HepG2 (cell line): ENCODE results near the gene CYB5R3.

Experiments
- JUND ChIP-seq: sonication (generic); formaldehyde crosslinking; IDR thresholded peaks from 2 replicates; pipeline ENCODE4 v1.8.0; 2022; ENCODE audit warnings: mild to moderate bottlenecking, missing genetic modification reagents
- POLR2A ChIP-seq, 2 experiments: IDR thresholded peaks; 2 replicates each; pipeline ENCODE4 v1.6.1; 2011; ENCODE audit warnings: low read depth in 2 of 2, low read length in 2 of 2, mild to moderate bottlenecking in 1 of 2, moderate library complexity in 1 of 2; ENCODE audit not compliant: insufficient read depth in 1 of 2
- ZBTB3 ChIP-seq: sonication (generic); formaldehyde crosslinking; IDR thresholded peaks from 2 replicates; pipeline ENCODE4 v1.4.0; 2020; ENCODE audit warnings: low read depth, mild to moderate bottlenecking, moderate library complexity, missing genetic modification reagents, borderline replicate concordance
- TF ChIP-seq, protein P1 (sequence below): sonication (generic); formaldehyde crosslinking; conservative IDR thresholded peaks from 2 replicates; pipeline ENCODE4 v1.8.0; 2022; ENCODE audit warnings: missing genetic modification reagents
- TF ChIP-seq, protein P2 (sequence below): sonication (generic); formaldehyde crosslinking; IDR thresholded peaks from 2 replicates; pipeline ENCODE4 v1.5.0; 2020; ENCODE audit warnings: mild to moderate bottlenecking, missing genetic modification reagents, moderate library complexity

DNA sequence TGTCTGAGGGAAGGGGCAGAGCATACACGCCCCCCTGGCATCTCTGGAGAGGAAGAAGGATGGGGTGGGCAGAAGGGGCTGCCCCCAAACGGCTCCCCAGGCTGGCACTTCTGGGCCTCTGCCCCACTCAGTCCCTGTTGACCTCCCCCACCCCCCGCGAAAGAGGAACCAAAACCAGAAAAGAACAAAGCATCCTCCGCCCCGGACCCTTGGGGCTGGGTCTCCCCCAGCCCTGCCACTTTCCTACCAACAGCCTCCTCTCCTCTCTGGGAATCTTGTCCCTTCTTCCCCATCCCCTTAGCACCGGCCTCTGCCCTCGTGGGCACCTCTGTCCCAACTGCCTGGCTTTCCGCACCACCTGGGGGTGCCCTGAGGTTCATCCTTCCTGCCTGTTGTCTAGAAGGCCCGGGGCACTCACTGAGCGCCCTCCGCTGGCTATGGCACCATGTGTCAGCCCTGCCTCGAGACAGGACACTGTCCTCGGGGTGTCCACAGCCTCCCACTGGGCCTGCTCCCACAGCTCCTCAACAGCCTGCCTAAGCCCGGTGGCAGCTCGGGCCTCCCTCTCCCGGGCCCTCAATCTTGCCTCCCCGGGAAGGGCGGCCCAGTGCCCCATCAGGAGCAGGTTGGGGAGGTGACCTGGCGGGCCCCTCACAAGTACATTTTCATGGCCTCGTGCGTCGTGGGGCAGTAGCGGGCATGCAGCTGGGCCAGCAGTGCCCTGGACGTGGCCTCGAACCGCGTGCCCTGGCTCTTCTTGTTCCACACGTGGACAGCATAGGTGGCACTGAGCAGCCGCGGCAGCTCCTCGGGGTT lies 43.3 kb upstream of the CYB5R3 start:
- TF ChIP-seq POLR2A (IDR thresholded peaks at IDR 0.05; ENCODE audit: insufficient read depth in 1 of 2, low read depth in 2 of 2, low read length in 2 of 2) (no peak), JUND (CRISPR knock-in tag) (no peak), ZBTB3 (no peak)
- TF ChIP-seq, protein P1, sequence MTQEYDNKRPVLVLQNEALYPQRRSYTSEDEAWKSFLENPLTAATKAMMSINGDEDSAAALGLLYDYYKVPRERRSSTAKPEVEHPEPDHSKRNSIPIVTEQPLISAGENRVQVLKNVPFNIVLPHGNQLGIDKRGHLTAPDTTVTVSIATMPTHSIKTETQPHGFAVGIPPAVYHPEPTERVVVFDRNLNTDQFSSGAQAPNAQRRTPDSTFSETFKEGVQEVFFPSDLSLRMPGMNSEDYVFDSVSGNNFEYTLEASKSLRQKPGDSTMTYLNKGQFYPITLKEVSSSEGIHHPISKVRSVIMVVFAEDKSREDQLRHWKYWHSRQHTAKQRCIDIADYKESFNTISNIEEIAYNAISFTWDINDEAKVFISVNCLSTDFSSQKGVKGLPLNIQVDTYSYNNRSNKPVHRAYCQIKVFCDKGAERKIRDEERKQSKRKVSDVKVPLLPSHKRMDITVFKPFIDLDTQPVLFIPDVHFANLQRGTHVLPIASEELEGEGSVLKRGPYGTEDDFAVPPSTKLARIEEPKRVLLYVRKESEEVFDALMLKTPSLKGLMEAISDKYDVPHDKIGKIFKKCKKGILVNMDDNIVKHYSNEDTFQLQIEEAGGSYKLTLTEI (CRISPR knock-in tag), result no peak
- TF ChIP-seq, protein P2, sequence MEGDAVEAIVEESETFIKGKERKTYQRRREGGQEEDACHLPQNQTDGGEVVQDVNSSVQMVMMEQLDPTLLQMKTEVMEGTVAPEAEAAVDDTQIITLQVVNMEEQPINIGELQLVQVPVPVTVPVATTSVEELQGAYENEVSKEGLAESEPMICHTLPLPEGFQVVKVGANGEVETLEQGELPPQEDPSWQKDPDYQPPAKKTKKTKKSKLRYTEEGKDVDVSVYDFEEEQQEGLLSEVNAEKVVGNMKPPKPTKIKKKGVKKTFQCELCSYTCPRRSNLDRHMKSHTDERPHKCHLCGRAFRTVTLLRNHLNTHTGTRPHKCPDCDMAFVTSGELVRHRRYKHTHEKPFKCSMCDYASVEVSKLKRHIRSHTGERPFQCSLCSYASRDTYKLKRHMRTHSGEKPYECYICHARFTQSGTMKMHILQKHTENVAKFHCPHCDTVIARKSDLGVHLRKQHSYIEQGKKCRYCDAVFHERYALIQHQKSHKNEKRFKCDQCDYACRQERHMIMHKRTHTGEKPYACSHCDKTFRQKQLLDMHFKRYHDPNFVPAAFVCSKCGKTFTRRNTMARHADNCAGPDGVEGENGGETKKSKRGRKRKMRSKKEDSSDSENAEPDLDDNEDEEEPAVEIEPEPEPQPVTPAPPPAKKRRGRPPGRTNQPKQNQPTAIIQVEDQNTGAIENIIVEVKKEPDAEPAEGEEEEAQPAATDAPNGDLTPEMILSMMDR (CRISPR knock-in tag), result peak; percentile 59
